ENCODE results near the gene LMBR1L.

DNA sequence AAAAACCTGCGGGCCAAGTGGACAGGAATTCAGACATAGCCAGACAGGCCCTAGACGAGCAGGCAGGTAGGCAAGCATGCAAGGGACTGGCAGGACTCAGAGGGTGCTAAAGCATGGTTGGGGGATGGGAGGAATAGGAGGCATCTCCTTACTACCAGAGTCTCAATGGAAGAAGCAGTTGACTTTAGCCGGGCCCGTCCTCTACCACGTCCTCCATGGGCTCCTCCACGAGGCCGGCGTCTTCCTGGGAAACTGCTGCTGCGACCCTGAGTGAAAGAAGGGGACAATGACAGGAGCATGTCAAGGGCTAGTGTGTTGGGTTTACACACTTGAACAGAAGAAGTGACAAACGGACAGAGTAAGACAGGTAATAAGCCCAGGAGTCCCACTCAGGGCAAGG, 61.7 kb downstream of the LMBR1L start:
- no peak for TF ChIP-seq EZH2 (IDR thresholded peaks at IDR 0.05; ENCODE audit: borderline replicate concordance, insufficient read depth, low read length, poor library complexity, severe bottlenecking)
- TF ChIP-seq, protein P1, sequence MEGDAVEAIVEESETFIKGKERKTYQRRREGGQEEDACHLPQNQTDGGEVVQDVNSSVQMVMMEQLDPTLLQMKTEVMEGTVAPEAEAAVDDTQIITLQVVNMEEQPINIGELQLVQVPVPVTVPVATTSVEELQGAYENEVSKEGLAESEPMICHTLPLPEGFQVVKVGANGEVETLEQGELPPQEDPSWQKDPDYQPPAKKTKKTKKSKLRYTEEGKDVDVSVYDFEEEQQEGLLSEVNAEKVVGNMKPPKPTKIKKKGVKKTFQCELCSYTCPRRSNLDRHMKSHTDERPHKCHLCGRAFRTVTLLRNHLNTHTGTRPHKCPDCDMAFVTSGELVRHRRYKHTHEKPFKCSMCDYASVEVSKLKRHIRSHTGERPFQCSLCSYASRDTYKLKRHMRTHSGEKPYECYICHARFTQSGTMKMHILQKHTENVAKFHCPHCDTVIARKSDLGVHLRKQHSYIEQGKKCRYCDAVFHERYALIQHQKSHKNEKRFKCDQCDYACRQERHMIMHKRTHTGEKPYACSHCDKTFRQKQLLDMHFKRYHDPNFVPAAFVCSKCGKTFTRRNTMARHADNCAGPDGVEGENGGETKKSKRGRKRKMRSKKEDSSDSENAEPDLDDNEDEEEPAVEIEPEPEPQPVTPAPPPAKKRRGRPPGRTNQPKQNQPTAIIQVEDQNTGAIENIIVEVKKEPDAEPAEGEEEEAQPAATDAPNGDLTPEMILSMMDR (IDR thresholded peaks at IDR 0.05; ENCODE audit: poor library complexity, severe bottlenecking): no peak
- TF ChIP-seq POLR2AphosphoS5 (IDR thresholded peaks at IDR 0.05): no peak

All from neural cell (in vitro differentiated cells).